Measurements from ENCODE around the gene ATP8A2. TPM values are rescaled to one million over a fixed set of nuclear protein-coding genes. Genes with fewer than 3 reads are reported as not detected.

Gene ATP8A2
- polyA plus RNA-seq, 1 donor from 2014 or later = 11.9 TPM

- Histone ChIP-seq H3F3A (ENCODE audit: insufficient read depth, low read length, poor library complexity, severe bottlenecking) (no peaks in the 10 kb centered on the region), H3K27me3 (ENCODE audit: insufficient read depth, low read depth, low read length) (no peaks in the 10 kb centered on the region), H3K4me2 (ENCODE audit: low read length) (no peak overlapping the region), H3K36me3 (ENCODE audit: insufficient read depth, low read length) (no peaks in the 10 kb centered on the region), H3K9ac (ENCODE audit: low read length) (no peak overlapping the region), H3K9me3 (ENCODE audit: low read length) (no peaks in the 10 kb centered on the region), H3K27ac (ENCODE audit: low read length) (no peak overlapping the region), H3K9me2 (ENCODE audit: insufficient read depth, low read length) (no peaks in the 10 kb centered on the region), H2AFZ (ENCODE audit: low read depth, low read length) (no peak overlapping the region), H3K4me3 (ENCODE audit: low read length) (no peak overlapping the region), H3K79me2 (replicated peaks; ENCODE audit: insufficient read depth, low read length) (no peaks in the 10 kb centered on the region), H4K20me1 (ENCODE audit: insufficient read depth) (no peaks in the 10 kb centered on the region)
- no peak for TF ChIP-seq TAF1 (IDR thresholded peaks at IDR 0.05; ENCODE audit: low read depth)
- TF ChIP-seq POLR2AphosphoS5 (IDR thresholded peaks at IDR 0.05) = no peak
- TF ChIP-seq SMC3 (conservative IDR thresholded peaks at IDR 0.05; ENCODE audit: poor library complexity) = no peak
- no peak for TF ChIP-seq RAD21 (conservative IDR thresholded peaks at IDR 0.05)
- no peak for TF ChIP-seq CTCF (IDR thresholded peaks at IDR 0.05; ENCODE audit: poor library complexity, severe bottlenecking)
- TF ChIP-seq, protein P1, sequence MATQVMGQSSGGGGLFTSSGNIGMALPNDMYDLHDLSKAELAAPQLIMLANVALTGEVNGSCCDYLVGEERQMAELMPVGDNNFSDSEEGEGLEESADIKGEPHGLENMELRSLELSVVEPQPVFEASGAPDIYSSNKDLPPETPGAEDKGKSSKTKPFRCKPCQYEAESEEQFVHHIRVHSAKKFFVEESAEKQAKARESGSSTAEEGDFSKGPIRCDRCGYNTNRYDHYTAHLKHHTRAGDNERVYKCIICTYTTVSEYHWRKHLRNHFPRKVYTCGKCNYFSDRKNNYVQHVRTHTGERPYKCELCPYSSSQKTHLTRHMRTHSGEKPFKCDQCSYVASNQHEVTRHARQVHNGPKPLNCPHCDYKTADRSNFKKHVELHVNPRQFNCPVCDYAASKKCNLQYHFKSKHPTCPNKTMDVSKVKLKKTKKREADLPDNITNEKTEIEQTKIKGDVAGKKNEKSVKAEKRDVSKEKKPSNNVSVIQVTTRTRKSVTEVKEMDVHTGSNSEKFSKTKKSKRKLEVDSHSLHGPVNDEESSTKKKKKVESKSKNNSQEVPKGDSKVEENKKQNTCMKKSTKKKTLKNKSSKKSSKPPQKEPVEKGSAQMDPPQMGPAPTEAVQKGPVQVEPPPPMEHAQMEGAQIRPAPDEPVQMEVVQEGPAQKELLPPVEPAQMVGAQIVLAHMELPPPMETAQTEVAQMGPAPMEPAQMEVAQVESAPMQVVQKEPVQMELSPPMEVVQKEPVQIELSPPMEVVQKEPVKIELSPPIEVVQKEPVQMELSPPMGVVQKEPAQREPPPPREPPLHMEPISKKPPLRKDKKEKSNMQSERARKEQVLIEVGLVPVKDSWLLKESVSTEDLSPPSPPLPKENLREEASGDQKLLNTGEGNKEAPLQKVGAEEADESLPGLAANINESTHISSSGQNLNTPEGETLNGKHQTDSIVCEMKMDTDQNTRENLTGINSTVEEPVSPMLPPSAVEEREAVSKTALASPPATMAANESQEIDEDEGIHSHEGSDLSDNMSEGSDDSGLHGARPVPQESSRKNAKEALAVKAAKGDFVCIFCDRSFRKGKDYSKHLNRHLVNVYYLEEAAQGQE (IDR thresholded peaks at IDR 0.05; ENCODE audit: borderline replicate concordance) = no peak
- TF ChIP-seq EZH2 (IDR thresholded peaks at IDR 0.05; ENCODE audit: borderline replicate concordance, insufficient read depth, low read length, poor library complexity, severe bottlenecking) = no peak
- TF ChIP-seq EP300 (conservative IDR thresholded peaks at IDR 0.05; ENCODE audit: poor library complexity, severe bottlenecking) = no peak
- no peak for TF ChIP-seq MXI1 (conservative IDR thresholded peaks at IDR 0.05; ENCODE audit: poor library complexity, severe bottlenecking)
Measured at GRCh38 chr13:25920277-25920676, 548.5 kb downstream of the ATP8A2 start.

DNA sequence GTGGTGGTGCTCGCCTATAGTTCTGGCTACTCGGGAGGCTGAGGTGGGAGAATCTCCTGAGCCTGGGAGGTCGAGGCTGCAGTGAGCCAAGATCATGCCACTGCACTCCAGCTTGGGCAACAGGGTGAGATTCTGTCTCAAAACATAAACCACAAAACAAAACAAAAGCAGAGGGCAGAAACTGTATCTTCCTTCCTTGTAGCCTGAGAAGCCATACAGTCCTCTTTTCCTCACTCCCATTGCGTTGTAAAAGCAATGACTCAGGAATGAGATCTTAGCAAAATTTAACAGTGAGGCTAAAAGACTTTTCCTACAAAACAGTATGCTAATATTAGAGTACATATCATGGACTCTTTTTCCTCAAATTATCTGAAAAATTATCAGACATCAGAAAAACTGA lies 549.2 kb downstream of the ATP8A2 start:
- no peaks in the 10 kb centered on the region for H3K79me2 ChIP-seq (replicated peaks; ENCODE audit: insufficient read depth, low read length)
- no peak for TF ChIP-seq EP300 (conservative IDR thresholded peaks at IDR 0.05; ENCODE audit: poor library complexity, severe bottlenecking)

GRCh38 chr13:25922376-25922775 lies 550.6 kb downstream of the ATP8A2 start:
- Histone ChIP-seq H3K79me2 (replicated peaks; ENCODE audit: insufficient read depth, low read length) (no peaks in the 10 kb centered on the region), H3K9ac (ENCODE audit: low read length) (no peak overlapping the region), H3K9me2 (ENCODE audit: insufficient read depth, low read length) (no peaks in the 10 kb centered on the region), H3F3A (ENCODE audit: insufficient read depth, low read length, poor library complexity, severe bottlenecking) (no peaks in the 10 kb centered on the region), H3K9me3 (ENCODE audit: low read length) (no peaks in the 10 kb centered on the region), H3K27me3 (ENCODE audit: insufficient read depth, low read depth, low read length) (no peaks in the 10 kb centered on the region), H3K27ac (ENCODE audit: low read length) (no peak overlapping the region), H3K4me2 (ENCODE audit: low read length) (no peak overlapping the region), H4K20me1 (ENCODE audit: insufficient read depth) (no peaks in the 10 kb centered on the region), H3K36me3 (ENCODE audit: insufficient read depth, low read length) (no peaks in the 10 kb centered on the region), H2AFZ (ENCODE audit: low read depth, low read length) (no peak overlapping the region), H3K4me3 (ENCODE audit: low read length) (no peak overlapping the region)
- TF ChIP-seq, protein P1 (IDR thresholded peaks at IDR 0.05; ENCODE audit: borderline replicate concordance) = no peak

More for the DNA sequence above, 549.2 kb downstream of the ATP8A2 start:
- Histone ChIP-seq H3F3A (ENCODE audit: insufficient read depth, low read length, poor library complexity, severe bottlenecking) (no peaks in the 10 kb centered on the region), H3K27me3 (ENCODE audit: insufficient read depth, low read depth, low read length) (no peaks in the 10 kb centered on the region), H3K4me2 (ENCODE audit: low read length) (no peak overlapping the region), H3K27ac (ENCODE audit: low read length) (no peak overlapping the region), H3K4me3 (ENCODE audit: low read length) (no peak overlapping the region), H2AFZ (ENCODE audit: low read depth, low read length) (no peak overlapping the region), H3K36me3 (ENCODE audit: insufficient read depth, low read length) (no peaks in the 10 kb centered on the region), H3K9ac (ENCODE audit: low read length) (no peak overlapping the region), H3K9me3 (ENCODE audit: low read length) (no peaks in the 10 kb centered on the region), H3K9me2 (ENCODE audit: insufficient read depth, low read length) (no peaks in the 10 kb centered on the region), H4K20me1 (ENCODE audit: insufficient read depth) (no peaks in the 10 kb centered on the region)
